Endodermal cell (in vitro differentiated cells): Measurements from ENCODE around the gene RASGEF1B. TPM values are rescaled to one million over a fixed set of nuclear protein-coding genes. Genes with fewer than 3 reads are reported as not detected.
A peak's percentile ranks its signal among the peaks of the same experiment; 100 is the strongest.

Source experiments
- DNase-seq: peaks from one replicate; pipeline ENCODE4 v3.0.0-alpha.2; 2017
- H3K27ac ChIP-seq: 2 replicates; pipeline ENCODE4 v1.5.1; 2013; ENCODE audit warnings: mild to moderate bottlenecking, low read depth, low read length, moderate library complexity
- H3K27me3 ChIP-seq: 2 replicates; pipeline ENCODE4 v1.6.1; 2013; ENCODE audit warnings: mild to moderate bottlenecking, low read length, moderate library complexity; ENCODE audit not compliant: insufficient read depth, control insufficient read depth, poor library complexity, severe bottlenecking
- H3K36me3 ChIP-seq: 2 replicates; pipeline ENCODE4 v1.7.0; 2013; ENCODE audit warnings: mild to moderate bottlenecking, low read length, moderate library complexity; ENCODE audit not compliant: control insufficient read depth, insufficient read depth
- H3K4me1 ChIP-seq: one replicate; pipeline ENCODE4 v1.7.0; 2013; ENCODE audit warnings: low read length; ENCODE audit not compliant: control insufficient read depth, insufficient read depth
- H3K4me3 ChIP-seq: 2 replicates; pipeline ENCODE4 v1.5.1; 2013; ENCODE audit warnings: mild to moderate bottlenecking, low read length, moderate library complexity
- H3K9ac ChIP-seq: 2 replicates; pipeline ENCODE4 v1.6.1; 2013; ENCODE audit warnings: mild to moderate bottlenecking, low read length, moderate library complexity; ENCODE audit not compliant: poor library complexity, severe bottlenecking; ENCODE audit errors: extremely low read depth
- H3K9me3 ChIP-seq: 2 replicates; pipeline ENCODE4 v1.6.1; 2013; ENCODE audit warnings: mild to moderate bottlenecking, low read length, moderate library complexity; ENCODE audit not compliant: control insufficient read depth
- H3K27ac Mint-ChIP-seq: 2 replicates; pipeline ENCODE4 v1.8.0; 2020; ENCODE audit warnings: mixed read lengths
- H3K27me3 Mint-ChIP-seq: 2 replicates; pipeline ENCODE4 v1.8.0; 2021; ENCODE audit warnings: mild to moderate bottlenecking, mixed read lengths; ENCODE audit not compliant: insufficient read depth
- H3K36me3 Mint-ChIP-seq: 2 replicates; pipeline ENCODE4 v1.8.0; 2020; ENCODE audit warnings: low read depth, mixed read lengths
- H3K4me1 Mint-ChIP-seq: 2 replicates; pipeline ENCODE4 v1.8.0; 2020; ENCODE audit warnings: mixed read lengths
- H3K4me3 Mint-ChIP-seq: 2 replicates; pipeline ENCODE4 v1.8.0; 2020; ENCODE audit warnings: mild to moderate bottlenecking, moderate library complexity, mixed read lengths
- H3K9me3 Mint-ChIP-seq: 2 replicates; pipeline ENCODE4 v1.8.0; 2020; ENCODE audit warnings: mild to moderate bottlenecking, mixed read lengths
- WGBS, 2 experiments: methylation state at CpG; one replicate each; pipeline versions ENCODE4 v1.1.5 to v1.1.7; 2013; ENCODE audit warnings: missing lambda C conversion rate in 2 of 2, mixed read lengths in 1 of 2; ENCODE audit not compliant: insufficient coverage in 1 of 2, insufficient read length in 1 of 2; 5-methylcytosine and 5-hydroxymethylcytosine counted together
- total RNA-seq, 2 donors: library from RNA; stranded (reverse); fragmentation: NEBNext Ultra II Directional in 1 of 2; extraction: Animal tissue kit (Norgen Biotek cat#: 25700) in 1 of 2; gene quantifications; 2 replicates in 1 of 2; 3 replicates in 1 of 2; pipeline ENCODE4 v1.2.1, GENCODE V29; 2021
- TF ChIP-seq, protein P1 (sequence below): fragments of 200-600 bp; sonication (generic); conservative IDR thresholded peaks from 2 replicates; pipeline ENCODE4 v1.5.0; 2021; ENCODE audit warnings: antibody characterized with exemption, mild to moderate bottlenecking

RASGEF1B gene
- total RNA-seq, 2 donors from 2014 or later = 15.3 to 26.7 TPM

GRCh38 chr4:81499840-81500239, 28.1 kb upstream of the RASGEF1B start:
- H3K27ac Mint-ChIP-seq = peak overlapping the region; percentile 2
- TF ChIP-seq, protein P1, sequence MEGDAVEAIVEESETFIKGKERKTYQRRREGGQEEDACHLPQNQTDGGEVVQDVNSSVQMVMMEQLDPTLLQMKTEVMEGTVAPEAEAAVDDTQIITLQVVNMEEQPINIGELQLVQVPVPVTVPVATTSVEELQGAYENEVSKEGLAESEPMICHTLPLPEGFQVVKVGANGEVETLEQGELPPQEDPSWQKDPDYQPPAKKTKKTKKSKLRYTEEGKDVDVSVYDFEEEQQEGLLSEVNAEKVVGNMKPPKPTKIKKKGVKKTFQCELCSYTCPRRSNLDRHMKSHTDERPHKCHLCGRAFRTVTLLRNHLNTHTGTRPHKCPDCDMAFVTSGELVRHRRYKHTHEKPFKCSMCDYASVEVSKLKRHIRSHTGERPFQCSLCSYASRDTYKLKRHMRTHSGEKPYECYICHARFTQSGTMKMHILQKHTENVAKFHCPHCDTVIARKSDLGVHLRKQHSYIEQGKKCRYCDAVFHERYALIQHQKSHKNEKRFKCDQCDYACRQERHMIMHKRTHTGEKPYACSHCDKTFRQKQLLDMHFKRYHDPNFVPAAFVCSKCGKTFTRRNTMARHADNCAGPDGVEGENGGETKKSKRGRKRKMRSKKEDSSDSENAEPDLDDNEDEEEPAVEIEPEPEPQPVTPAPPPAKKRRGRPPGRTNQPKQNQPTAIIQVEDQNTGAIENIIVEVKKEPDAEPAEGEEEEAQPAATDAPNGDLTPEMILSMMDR = no peak

GRCh38 chr4:81498551-81499099, 26.9 kb upstream of the RASGEF1B start:
- no peaks in the 10 kb centered on the region for H3K27me3 Mint-ChIP-seq
- no peak overlapping the region for H3K27ac ChIP-seq
- H3K4me1 Mint-ChIP-seq = peaks cover 48% of the 10 kb centered on the region
- no peak overlapping the region for H3K4me3 ChIP-seq
- no peaks in the 10 kb centered on the region for H3K9me3 ChIP-seq
- H3K4me3 Mint-ChIP-seq = no peak overlapping the region
- no peak for DNase-seq
- H3K27me3 ChIP-seq = no peaks in the 10 kb centered on the region
- no peak overlapping the region for H3K27ac Mint-ChIP-seq
- H3K36me3 ChIP-seq = no peaks in the 10 kb centered on the region
- no peaks in the 10 kb centered on the region for H3K9me3 Mint-ChIP-seq
- WGBS, 2 experiments = 78 to 95% methylated on average over 1 of the region's 1 CpG
- H3K9ac ChIP-seq = no peak overlapping the region
- H3K36me3 Mint-ChIP-seq = peaks cover 3% of the 10 kb centered on the region
- TF ChIP-seq, protein P1 = no peak
- H3K4me1 ChIP-seq = peaks cover 16% of the 10 kb centered on the region

More at GRCh38 chr4:81499840-81500239, 28.1 kb upstream of the RASGEF1B start:
- peak; percentile 54 for DNase-seq
- Histone ChIP-seq H3K9ac (no peak overlapping the region), H3K4me1 (peaks cover 16% of the 10 kb centered on the region), H3K27ac (no peak overlapping the region), H3K36me3 (no peaks in the 10 kb centered on the region), H3K27me3 (no peaks in the 10 kb centered on the region), H3K9me3 (no peaks in the 10 kb centered on the region), H3K4me3 (no peak overlapping the region)
- H3K4me3 Mint-ChIP-seq = no peak overlapping the region
- H3K4me1 Mint-ChIP-seq = peaks cover 52% of the 10 kb centered on the region
- no peaks in the 10 kb centered on the region for H3K9me3 Mint-ChIP-seq
- 58 to 63% methylated on average over 2 to 3 of the region's 3 CpGs for WGBS, 2 experiments
- H3K27me3 Mint-ChIP-seq = no peaks in the 10 kb centered on the region
- H3K36me3 Mint-ChIP-seq = peaks cover 3% of the 10 kb centered on the region

GRCh38 chr4:81498046-81498445, 26.3 kb upstream of the RASGEF1B start:
- no peaks in the 10 kb centered on the region for H3K9me3 Mint-ChIP-seq
- Histone ChIP-seq H3K9ac (no peak overlapping the region), H3K4me1 (peaks cover 11% of the 10 kb centered on the region), H3K27me3 (no peaks in the 10 kb centered on the region), H3K9me3 (no peaks in the 10 kb centered on the region), H3K27ac (no peak overlapping the region), H3K36me3 (no peaks in the 10 kb centered on the region), H3K4me3 (no peak overlapping the region)
- H3K27me3 Mint-ChIP-seq = no peaks in the 10 kb centered on the region
- peak; percentile 75 for DNase-seq
- H3K27ac Mint-ChIP-seq = no peak overlapping the region
- TF ChIP-seq, protein P1 = no peak
- 90% methylated on average over 2 of the region's 2 CpGs; no CpG with 5 or more reads in 1 of the 2 experiments for WGBS, 2 experiments
- H3K4me1 Mint-ChIP-seq = peaks cover 44% of the 10 kb centered on the region
- no peak overlapping the region for H3K4me3 Mint-ChIP-seq
- H3K36me3 Mint-ChIP-seq = peaks cover 3% of the 10 kb centered on the region
